Gastrocnemius medialis (tissue), 4 donors: Measurements from ENCODE around the gene ARHGAP12.

Experiments
- CTCF ChIP-seq, 5 experiments: fragments of 450-650 bp in 3 of 5; fragments of 200-600 bp in 2 of 5; sonication (generic) in 2 of 5; IDR thresholded peaks in 4 of 5; conservative IDR thresholded peaks in 1 of 5; 1 replicate in 4 of 5; 2 replicates in 1 of 5; pipeline ENCODE4 v1.5.1; 2016 to 2019; ENCODE audit warnings: antibody characterized with exemption in 5 of 5, mild to moderate bottlenecking in 3 of 5, moderate library complexity in 3 of 5
- POLR2A ChIP-seq, 2 donors: fragments of 450-650 bp; IDR thresholded peaks; one replicate each; pipeline ENCODE4 v1.6.1; 2017; ENCODE audit warnings: antibody characterized with exemption in 2 of 2, mild to moderate bottlenecking in 2 of 2, moderate library complexity in 2 of 2

GRCh38 chr10:31939797-31940708, 11.4 kb upstream of the ARHGAP12 start:
- TF ChIP-seq CTCF (IDR thresholded peaks at IDR 0.05 in 4 of 5, conservative IDR thresholded peaks at IDR 0.05 in 1 of 5) (no peak), POLR2A (IDR thresholded peaks at IDR 0.05) (no peak)
